OCI-M1 (cell line): Measurements from ENCODE around the gene TTC7B.
A peak's percentile ranks its signal among the peaks of the same experiment; 100 is the strongest.

ENCODE experiments used
- DNase-seq: peaks from one replicate; lab custom pipeline; 2025; lab: John Stamatoyannopoulos, UW

TTC7B gene

GRCh38 chr14:90488256-90488655, 328.0 kb downstream of the TTC7B start:
- DNase-seq, result no peak

DNA sequence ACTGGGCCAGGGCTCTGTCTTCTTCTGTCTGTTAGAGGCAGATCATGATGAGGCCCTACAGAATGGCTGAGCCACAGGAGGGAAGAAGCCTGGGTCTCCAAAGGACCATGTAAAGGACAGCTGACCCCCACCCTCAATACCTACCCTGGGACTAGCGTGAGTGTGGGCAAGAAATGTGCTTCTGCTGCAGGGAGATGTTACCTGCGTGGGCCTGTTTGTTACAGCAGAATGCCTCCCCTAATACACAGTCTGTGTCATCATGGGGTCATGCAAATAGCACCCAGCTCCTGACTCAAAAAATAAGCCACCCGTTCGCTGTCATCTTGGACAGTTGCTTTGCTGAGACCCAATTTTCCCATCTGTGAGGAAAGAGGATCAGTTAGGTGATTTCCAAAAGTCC, 328.8 kb downstream of the TTC7B start:
- no peak for DNase-seq

- no peak for DNase-seq
Measured at GRCh38 chr14:90487031-90487430, 329.2 kb downstream of the TTC7B start.

- no peak for DNase-seq
Measured at GRCh38 chr14:90484291-90484690, 331.9 kb downstream of the TTC7B start.

GRCh38 chr14:90483571-90483974, 332.7 kb downstream of the TTC7B start:
- DNase-seq, result no peak

DNA sequence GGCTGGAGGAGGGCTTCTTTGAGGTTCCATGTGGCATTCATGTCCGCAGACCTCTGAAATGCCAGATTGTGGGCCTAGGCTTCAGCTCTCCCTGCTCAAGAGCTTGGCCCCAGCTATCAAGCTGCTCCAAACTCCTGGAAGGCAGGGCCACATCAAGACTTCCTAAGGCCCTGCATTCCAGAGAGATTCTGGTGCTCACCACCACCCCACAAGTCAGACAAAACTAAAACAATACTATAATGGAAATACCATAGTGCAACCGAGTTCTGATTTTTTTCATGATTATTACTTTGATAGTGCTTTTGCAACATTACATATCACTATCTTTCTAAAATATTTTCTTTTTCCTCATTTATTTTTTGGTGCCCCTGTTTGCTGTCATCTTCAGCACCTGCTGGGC, 333.1 kb downstream of the TTC7B start:
- no peak for DNase-seq

DNA sequence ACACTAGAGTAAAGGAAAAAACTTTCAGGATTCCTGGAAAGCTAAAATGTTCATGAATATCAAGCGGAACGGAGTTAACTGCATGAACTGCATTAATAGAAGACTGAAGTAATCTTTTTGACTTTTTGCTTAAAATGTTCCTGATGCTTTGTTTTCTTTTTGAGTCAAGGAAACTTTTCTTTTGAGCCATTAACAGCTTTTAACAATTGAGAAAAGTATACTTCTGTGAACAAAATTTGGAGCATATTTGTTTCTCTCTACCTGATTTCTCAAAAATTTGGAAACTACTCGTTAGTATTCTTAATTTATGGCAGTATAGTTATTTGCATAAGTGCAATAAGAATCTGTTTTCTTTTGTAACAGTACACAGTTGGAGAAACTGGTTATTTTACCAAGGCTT, 340.9 kb downstream of the TTC7B start:
- DNase-seq, result peak; percentile 4
